ENCODE results near the gene ADGRD2.

GRCh38 chr9:124496463-124496862 lies 46.2 kb downstream of the ADGRD2 start:
- TF ChIP-seq CTCF (conservative IDR thresholded peaks at IDR 0.05; ENCODE audit: low read depth, low read length) (no peak), EZH2 (IDR thresholded peaks at IDR 0.05; ENCODE audit: low read length, unreplicated experiment) (no peak)

All from PC-3 (cell line).